Gastrocnemius medialis (tissue), 4 donors: ENCODE measurements around the gene RNF14.

ENCODE experiments used
- CTCF ChIP-seq, 5 experiments: fragments of 450-650 bp in 3 of 5; fragments of 200-600 bp in 2 of 5; sonication (generic) in 2 of 5; IDR thresholded peaks in 4 of 5; conservative IDR thresholded peaks in 1 of 5; 1 replicate in 4 of 5; 2 replicates in 1 of 5; pipeline ENCODE4 v1.5.1; 2016 to 2019; ENCODE audit warnings: antibody characterized with exemption in 5 of 5, mild to moderate bottlenecking in 3 of 5, moderate library complexity in 3 of 5
- POLR2A ChIP-seq, 2 donors: fragments of 450-650 bp; IDR thresholded peaks; one replicate each; pipeline ENCODE4 v1.6.1; 2017; ENCODE audit warnings: antibody characterized with exemption in 2 of 2, mild to moderate bottlenecking in 2 of 2, moderate library complexity in 2 of 2

- TF ChIP-seq POLR2A (IDR thresholded peaks at IDR 0.05) (no peak), CTCF (IDR thresholded peaks at IDR 0.05 in 4 of 5, conservative IDR thresholded peaks at IDR 0.05 in 1 of 5) (no peak)
Observed at GRCh38 chr5:141941307-141941706, 27.6 kb upstream of the RNF14 start.
